ENCODE data around the gene APRT.
A peak's percentile ranks its signal among the peaks of the same experiment; 100 is the strongest.

The APRT gene

GRCh38 chr16:88807626-88808453 lies 3.9 kb downstream of the APRT start:
- no peak for DNase-seq (ENCODE audit: low read depth in 3 of 3)

- DNase-seq (ENCODE audit: low read depth in 3 of 3), result no peak
Observed at GRCh38 chr16:88807142-88807625, 4.5 kb downstream of the APRT start.

DNA sequence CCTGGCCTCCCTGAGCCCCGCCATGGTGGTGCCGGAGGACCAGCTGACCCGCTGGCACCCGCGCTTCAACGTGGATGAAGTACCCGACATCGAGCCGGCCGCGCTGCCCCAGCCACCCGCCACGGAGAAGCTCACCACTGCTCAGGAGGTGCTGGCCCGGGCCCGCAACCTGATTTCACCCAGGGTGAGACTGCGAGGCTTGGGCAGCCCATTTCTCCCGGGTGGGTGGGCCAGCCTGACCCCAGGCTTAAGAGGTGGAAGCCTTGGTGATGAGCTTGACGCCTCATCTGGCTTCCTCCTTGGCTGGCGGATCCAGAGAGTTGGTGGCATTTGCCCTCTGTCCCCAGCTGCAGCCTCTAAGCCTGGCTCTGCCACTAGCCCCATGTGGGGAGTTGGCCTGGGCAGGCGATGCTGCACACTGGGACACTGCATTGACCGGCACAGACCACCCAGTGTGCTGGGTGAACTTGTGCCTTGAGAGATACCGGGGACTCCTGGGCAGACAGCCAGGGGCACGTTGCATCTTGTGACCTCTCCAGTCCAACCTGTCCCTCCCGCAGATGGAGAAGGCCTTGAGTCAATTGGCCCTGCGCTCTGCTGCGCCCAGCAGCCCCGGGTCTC lies 5.1 kb downstream of the APRT start:
- DNase-seq (ENCODE audit: low read depth in 3 of 3), result no peak

GRCh38 chr16:88805887-88806393 lies 5.8 kb downstream of the APRT start:
- DNase-seq (ENCODE audit: low read depth in 3 of 3), result no peak

- DNase-seq (ENCODE audit: low read depth in 3 of 3), result no peak
Observed at GRCh38 chr16:88805340-88805715, 6.4 kb downstream of the APRT start.

DNA sequence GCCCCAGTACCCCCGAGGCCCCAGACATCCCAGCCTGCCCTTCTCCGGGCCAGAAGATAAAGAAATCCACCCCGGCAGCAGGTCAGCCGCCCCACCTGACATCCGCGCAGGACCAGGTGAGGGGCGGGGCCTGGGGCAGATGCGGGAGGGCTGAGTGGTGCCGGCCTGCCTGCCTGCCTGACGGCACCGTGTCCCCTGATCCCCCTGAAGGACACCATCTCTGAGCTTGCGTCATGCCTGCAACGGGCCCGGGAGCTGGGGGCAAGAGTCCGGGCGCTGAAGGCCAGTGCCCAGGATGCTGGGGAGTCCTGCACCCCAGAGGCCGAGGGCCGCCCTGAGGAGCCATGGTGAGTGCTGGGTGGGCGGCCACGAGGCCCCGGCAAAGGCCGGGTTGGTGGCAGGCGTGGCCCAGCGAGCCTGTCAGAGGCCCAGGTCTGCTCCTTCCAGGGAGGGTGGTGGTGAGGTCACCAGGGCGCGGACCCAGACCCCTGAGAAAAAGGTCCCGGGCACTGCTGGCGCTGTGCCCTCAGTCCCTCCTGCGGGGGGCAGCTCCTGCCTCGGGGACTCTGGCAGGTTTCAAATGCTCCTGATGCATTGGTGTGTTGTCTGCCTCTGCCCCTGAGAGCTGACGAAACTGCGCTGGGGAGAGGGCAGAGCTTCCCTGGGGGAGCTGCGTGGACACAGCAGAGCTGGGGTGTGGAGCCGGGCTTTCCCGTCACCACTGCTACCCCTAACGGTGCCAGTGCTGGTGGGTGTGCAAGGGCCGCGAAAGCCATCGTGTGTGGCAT lies 7.0 kb downstream of the APRT start:
- DNase-seq (ENCODE audit: low read depth in 3 of 3), result peak in 1 of 3 experiments; percentile 50

GRCh38 chr16:88804173-88804551 lies 7.6 kb downstream of the APRT start:
- DNase-seq (ENCODE audit: low read depth in 3 of 3), result no peak

GRCh38 chr16:88803264-88803987 lies 8.3 kb downstream of the APRT start, which contains the start of gene CDT1:
Gene CDT1, plus strand, starts transcription at chr16:88803789. Its CDS starts 43 bp downstream, at chr16:88803832.
- peak; percentile 71 to 80 (median 80) for DNase-seq (ENCODE audit: low read depth in 3 of 3)

- DNase-seq (ENCODE audit: low read depth in 3 of 3), result no peak
Observed at GRCh38 chr16:88800277-88800592, 11.5 kb downstream of the APRT start.

DNA sequence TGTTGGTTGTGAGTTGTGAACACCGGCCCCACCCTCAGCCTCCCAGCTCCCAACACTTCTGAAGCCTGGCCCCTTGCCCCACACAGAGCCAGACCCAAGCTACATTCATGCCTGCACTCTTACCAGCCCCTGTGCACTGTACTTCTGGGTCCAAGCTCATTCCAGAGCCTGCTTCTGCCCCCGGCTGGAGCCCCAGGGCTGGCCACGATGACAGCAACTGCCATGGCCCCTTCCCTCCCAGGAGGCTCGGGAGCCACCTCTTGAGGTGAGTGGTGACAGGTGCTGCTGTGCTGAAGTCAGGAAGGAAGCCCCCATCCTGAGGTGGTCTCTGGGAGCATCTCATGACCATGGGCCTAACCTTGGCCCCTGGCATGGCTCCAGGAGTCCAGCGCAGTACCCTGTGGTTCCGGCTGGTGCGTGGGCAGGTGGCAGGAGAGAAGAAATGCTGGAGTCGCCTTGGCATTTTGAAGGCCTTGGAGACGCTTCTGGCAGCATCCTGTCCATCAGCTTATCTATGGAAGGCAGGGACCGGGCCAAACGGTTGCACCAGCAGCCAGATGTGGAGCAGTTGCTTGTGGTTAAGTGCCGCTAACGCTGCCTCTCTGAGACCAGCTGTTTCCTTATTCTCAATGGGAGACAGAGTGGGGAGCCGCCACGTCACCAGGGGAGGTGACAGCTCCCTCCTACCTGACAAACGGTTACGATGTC lies 12.0 kb downstream of the APRT start:
- no peak for DNase-seq (ENCODE audit: low read depth in 3 of 3)

- DNase-seq (ENCODE audit: low read depth in 3 of 3), result no peak
Observed at GRCh38 chr16:88798772-88799455, 12.8 kb downstream of the APRT start.

DNA sequence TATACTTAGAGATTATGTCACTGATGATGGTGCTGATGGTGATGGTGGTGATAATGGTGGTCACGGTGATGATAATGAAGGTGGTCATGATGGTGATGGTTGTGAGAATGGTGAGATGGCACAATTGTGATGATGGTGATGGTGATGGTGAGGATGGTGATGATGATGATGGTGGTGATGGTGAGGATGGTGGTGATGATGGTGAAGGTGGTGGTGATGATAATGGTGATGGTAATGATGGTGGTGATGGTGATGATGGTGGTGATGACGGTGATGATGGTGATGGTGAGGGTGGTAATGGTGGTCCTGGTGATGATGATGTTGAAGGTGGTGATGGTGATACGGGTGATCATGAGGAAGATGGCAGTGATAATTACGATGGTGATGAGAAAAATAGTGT lies 13.7 kb downstream of the APRT start:
- no peak for DNase-seq (ENCODE audit: low read depth in 3 of 3)

GRCh38 chr16:88796278-88796677 lies 15.4 kb downstream of the APRT start:
- DNase-seq (ENCODE audit: low read depth in 3 of 3), result no peak

DNA sequence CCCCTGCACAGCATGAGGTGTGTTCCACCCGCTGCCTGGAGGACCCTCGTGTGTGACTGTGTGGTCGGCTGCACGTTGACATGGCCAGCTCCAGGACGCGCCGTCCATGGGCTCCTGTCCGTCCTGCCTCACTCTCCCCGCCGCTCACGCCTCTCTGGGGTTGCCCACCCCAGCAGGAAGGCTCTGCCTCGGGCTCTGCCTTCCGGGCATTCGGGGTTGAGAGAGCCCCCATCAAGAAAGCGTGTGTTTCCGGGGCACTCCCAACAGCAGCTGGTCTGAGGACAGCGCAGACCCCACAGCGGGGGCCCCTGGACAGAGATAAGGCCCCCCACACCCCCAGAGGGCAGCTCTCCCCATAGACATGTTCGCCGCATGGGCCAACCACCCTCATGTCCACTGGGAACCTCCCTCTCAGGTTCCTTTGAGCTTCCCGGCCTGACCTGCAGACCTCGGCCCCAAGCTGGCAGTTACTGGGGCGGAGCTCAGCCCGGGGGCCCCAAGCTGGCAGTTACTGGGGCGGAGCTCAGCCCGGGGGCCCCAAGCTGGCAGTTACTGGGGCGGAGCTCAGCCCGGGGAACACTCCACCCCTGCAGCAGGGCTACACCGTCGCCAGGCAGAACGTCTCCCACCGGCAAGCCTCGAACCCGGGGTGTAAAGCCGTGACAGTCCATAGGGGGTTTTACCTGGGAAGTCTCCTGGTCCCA lies 18.3 kb downstream of the APRT start:
- DNase-seq (ENCODE audit: low read depth in 3 of 3), result no peak

DNA sequence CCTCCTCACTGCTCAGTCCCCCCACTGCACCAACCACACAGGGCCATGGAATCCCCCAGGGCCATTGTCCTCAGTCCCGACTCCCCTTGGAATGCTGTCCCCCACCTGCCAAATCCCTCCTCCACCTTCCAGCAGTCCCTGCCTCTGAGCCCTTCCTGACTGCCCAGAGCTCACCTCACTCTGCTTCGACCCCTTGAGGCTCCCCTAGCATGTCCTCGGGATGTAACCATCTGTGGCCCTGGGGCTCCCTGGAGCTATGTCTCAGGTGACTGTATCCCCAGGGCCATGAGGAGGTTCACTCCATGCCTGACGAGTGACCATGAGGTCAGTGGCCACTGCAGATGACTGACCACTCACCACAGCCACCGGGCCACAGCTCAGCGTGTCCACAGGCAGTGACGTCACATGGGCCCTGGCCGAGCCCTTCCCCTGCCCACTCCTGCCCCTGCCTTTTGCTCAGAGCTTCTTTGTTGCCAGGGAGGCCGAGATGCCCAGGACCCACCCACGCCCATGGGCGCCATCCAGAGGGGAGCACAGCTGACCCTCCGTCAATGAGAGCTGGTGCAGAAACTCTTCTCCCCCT lies 19.0 kb downstream of the APRT start:
- no peak for DNase-seq (ENCODE audit: low read depth in 3 of 3)

DNA sequence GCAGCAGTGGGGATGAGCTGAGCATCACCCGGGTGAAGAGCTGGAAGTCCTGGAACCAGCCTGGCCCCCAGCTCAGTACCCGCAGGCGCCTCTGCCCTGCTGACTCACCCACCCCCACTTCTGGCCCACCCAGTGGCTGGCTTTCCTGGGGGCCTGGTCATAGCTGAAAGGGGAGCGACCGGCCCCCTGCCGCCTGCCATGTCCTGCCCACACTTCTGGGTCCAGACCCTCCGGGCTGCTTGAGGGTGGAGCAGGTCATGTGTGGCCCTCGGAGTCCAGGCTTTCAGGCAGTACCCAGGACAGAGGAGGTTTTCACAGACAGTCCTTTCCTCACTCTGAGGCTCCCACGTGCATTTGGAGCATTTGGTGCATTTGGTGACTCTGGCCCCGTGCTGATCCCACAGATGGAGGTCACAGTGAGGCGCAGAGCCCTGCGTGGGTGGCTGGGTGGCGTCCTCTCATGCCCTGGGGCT lies 19.6 kb downstream of the APRT start:
- DNase-seq (ENCODE audit: low read depth in 3 of 3), result no peak

DNA sequence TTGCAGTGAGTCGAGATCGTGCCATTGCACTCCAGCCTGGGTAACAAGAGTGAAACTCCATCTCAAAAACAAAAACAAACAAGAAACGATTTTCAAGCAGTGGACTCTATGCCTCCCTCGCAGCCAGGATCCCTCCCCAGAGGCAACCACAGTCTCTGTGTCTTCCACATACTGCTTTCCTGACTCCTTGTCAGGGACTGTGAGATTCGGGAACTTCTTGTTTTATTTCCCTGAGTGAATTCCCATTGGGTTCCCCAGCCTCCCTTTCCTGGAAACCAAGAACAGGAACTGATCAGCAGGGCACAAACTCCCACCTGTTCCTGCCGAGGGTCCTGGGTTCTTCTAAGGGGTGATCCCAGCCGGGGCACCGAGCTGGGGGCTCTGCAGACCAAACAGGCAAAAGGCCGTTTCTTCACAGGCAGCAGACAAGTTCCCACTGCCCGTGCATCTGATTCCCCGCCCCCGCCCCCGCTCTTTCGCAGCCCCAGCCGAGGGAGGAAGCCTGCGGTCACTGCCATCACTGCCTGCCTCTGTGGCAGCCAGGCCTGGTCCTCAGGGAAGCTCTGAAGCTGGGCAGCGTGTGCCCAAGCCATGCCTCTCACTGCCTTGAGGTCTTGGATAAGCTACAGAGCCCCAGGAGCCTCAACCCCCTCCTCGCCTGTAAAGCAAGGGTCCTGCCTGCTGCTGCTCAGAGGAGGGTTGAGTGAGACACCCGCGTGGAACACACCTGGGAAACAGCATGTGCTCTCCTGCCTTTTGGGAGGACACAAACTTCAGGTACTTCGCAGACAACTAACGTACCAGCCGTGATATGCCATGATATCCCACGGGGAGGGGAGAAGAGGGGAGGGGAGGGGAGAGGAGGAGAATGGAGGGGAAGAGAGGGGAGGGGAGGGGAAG lies 21.2 kb downstream of the APRT start:
- peak in 1 of 3 experiments; percentile 71 for DNase-seq (ENCODE audit: low read depth in 3 of 3)

- no peak for DNase-seq (ENCODE audit: low read depth in 3 of 3)
Observed at GRCh38 chr16:88789594-88789993, 22.1 kb downstream of the APRT start.

Data from stimulated activated CD4-positive, alpha-beta T cell treated with anti-CD3 and anti-CD28 coated beads, TNF-alpha, amount 100 ng/mL, for 24 hours (primary cell).